Cardiac septum (tissue), 1 donor: ENCODE data around the gene JPH2. TPM values are rescaled to one million over a fixed set of nuclear protein-coding genes. Genes with fewer than 3 reads are reported as not detected.
A peak's percentile ranks its signal among the peaks of the same experiment; 100 is the strongest.

Experiments used
- DNase-seq: peaks from one replicate; pipeline ENCODE4 v3.0.0-alpha.2; 2020; ENCODE audit warnings: low spot score
- intact Hi-C: fragments of 100-400 bp; cut with DNase I; formaldehyde crosslinking; loops from one replicate; pipeline ENCODE4 v1.14.0; 2022
- total RNA-seq: library from RNA; stranded (reverse); fragmentation: NEBNext Ultra II Directional; extraction: Animal tissue kit (Norgen Biotek cat#: 25700); gene quantifications from one replicate; pipeline ENCODE4 v1.2.1, GENCODE V29; 2021
- donor health status: DM: no; HTN: no; CAD: no.

JPH2 gene
- total RNA-seq, 1 donor from 2014 or later = 182 TPM

- intact Hi-C loops = no loop called here
These were observed 14.4 kb downstream of the JPH2 start for GRCh38 chr20:44172572-44172950.

GRCh38 chr20:44171775-44172571 lies 15.0 kb downstream of the JPH2 start:
- intact Hi-C loops = no loop called here
- DNase-seq = no peak

More at GRCh38 chr20:44172572-44172950, 14.4 kb downstream of the JPH2 start:
- DNase-seq = no peak

GRCh38 chr20:44170816-44171410 lies 16.1 kb downstream of the JPH2 start:
- DNase-seq = no peak
- intact Hi-C loops = no loop called here

- intact Hi-C loops = no loop called here
These were observed 19.3 kb downstream of the JPH2 start for GRCh38 chr20:44167736-44168135.

GRCh38 chr20:44166477-44166876 lies 20.5 kb downstream of the JPH2 start:
- intact Hi-C loops = no loop called here
- no peak for DNase-seq

More at GRCh38 chr20:44167736-44168135, 19.3 kb downstream of the JPH2 start:
- DNase-seq = no peak

- no peak for DNase-seq
- intact Hi-C loops = no loop called here
These were observed 21.0 kb downstream of the JPH2 start for GRCh38 chr20:44166008-44166407.

GRCh38 chr20:44160133-44160532 lies 26.9 kb downstream of the JPH2 start:
- intact Hi-C loops = no loop called here
- DNase-seq = no peak

DNA sequence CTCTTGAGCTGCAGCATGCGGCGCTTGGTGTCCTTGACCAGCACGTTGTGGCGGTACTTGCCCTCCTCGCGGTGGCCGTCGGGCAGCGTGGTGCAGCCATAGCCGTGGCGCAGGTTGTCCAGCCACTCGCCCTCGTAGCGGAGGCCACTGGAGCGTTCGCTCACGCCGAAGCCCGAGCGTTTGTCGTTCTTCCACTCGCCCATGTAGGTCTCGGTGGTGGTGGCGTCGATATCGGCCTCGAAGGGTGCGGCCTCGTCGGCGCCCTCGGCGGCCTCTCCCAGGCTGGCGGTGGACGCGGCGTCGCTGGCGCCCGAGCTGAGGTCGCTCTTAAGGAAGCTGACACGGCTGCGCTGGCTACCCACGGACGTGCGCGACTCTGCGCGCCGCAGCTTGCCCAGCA lies 27.3 kb downstream of the JPH2 start:
- intact Hi-C loops = no loop called here

GRCh38 chr20:44159125-44159524 lies 27.9 kb downstream of the JPH2 start:
- no peak for DNase-seq
- intact Hi-C loops = no loop called here

More for the DNA sequence above, 27.3 kb downstream of the JPH2 start:
- DNase-seq = no peak

DNA sequence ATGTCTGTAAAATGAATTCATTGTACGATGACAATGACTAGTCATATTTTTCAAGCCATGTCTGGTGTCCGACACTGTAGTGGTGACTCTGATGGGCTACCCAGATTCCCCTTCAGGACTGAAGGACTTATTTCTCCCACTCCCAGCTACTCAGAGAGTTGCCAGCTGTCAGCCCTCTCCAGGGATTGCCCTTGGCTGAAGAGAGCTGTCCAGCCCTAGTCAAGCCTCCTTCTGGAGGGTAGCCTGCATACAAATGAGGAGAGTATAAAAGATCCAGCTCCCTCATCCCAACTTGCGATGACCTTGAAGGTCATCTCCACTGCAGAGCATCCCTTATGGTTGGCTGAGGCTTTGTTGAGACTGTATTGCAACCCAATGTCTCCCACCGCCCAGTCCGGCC lies 29.9 kb downstream of the JPH2 start:
- intact Hi-C loops = no loop called here
- DNase-seq = no peak

DNA sequence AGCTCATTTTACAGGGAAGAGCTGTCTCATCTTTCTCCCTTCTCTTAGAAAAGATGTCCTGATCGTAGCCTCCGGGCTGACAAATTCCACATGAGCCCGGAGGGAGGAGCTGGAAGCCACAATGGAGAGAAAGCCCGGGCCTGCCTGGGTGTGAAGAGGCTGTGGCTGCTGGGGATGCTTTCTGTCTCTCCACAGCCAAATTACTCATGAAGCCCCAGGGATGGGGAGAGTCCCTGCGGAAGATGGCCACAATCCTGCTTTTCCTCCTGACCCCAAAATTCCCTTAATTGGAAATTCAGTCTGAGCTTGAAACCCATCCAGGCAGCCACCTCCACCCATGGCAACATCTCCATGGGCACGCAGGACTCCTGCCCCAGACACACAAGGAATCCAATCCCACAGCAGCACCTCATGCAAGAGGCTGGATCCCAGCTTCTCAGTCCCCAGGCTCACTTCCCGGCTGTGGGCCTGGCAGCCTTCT lies 32.4 kb downstream of the JPH2 start:
- intact Hi-C loops = loop anchor here (5.0 kb wide), 1 partner anchor 33 kb away; the partner anchor contains the start of gene JPH2
- DNase-seq = no peak

- no peak for DNase-seq
These were observed 33.3 kb downstream of the JPH2 start for GRCh38 chr20:44153636-44154043.

DNA sequence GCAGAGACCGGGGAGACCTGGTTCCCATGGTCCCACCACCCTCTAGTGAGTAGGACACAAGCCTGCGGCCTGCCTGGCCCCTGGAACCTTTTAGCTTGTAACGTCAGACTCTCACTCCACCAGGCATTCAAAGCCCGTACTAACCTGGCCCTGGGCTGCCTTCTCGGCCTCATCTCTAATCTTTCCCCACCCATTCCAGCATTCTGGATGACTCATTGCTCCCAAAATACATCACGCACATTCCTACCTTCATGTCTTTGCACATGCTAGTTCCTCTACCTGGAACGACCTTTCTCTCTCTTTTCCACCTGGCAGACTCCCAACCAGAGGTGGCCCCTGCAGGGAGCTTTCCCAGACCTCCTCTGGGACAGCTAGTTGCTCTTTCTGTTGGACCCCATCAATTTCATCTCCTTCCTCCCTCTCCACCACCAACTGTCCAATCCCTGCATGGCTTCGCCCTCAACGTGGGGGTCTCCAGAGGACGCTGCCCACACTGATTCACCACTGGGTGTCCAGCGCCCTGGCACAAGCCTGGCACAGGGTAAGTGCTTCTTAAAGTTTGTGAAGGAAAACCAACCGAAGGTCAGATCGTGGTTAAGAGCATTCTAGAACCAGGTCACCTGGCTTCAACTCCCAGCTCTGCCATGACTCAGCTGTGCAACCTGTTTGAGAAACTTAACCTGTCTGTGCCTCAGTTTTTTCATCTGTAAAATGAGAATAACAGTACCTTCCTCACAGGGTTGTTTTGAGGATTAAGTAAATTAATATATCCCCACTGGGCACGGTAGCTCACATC lies 35.2 kb downstream of the JPH2 start:
- no peak for DNase-seq
- intact Hi-C loops = loop anchor here (1.0 to 5.0 kb wide), 2 partner anchors 15 to 35 kb away; partner anchors contain the start of gene JPH2

More at GRCh38 chr20:44153636-44154043, 33.3 kb downstream of the JPH2 start:
- intact Hi-C loops = loop anchor here (5.0 kb wide), 1 partner anchor 34 kb away; the partner anchor contains the start of gene JPH2

GRCh38 chr20:44146272-44146671 lies 40.7 kb downstream of the JPH2 start:
- intact Hi-C loops = no loop called here
- DNase-seq = no peak

DNA sequence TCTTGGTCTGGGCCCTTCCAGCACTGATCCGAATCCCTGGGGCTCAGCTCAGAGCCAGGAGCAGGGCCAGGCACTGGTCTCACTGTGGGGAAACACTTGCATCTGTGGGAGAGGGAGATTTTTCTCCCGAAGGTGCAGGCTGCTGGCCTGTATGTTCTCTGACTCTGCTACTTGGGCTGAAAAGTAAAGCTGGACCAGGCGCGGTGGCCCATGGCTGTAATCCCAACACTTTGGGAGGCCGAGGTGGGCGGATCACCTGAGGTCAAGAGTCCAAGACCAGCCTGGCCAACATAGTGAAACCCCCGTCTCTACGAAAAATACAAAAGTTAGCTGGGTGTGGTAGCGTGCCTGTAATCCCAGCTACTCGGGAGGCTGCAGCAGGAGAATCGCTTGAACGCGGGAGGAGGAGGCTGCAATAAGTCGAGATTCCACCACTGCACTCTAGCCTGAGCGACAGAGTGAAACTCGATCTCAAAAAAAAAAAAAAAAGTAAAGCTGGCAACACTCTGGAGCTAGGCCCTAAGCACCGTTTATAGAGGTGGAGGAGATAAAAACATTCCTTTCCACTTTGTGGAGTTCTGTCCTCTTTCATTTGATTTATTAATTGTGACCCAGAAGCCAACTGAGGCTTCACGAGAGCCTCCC lies 41.7 kb downstream of the JPH2 start:
- intact Hi-C loops = no loop called here
- peak; percentile 72 for DNase-seq

DNA sequence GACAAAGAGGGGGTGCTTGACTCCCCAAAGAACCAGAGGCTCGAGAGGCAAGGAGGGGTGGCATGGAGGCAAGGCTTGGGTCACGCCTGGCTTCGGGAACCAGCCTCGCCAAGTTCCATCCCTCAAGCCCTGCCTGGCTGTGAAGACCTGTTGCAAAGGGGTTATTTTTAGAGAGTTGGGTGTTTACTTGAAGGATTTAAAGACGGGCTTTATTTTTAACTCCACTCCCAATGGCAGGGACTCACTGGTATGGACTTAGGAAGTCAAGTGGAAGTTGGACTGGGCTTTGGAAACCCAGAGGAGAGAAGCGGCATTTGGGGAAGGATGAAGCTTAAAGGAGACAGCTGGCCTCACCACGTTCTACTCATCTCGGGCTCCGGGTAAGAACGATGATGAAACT lies 43.1 kb downstream of the JPH2 start:
- peak; percentile 77 for DNase-seq
- intact Hi-C loops = no loop called here

GRCh38 chr20:44142413-44142812 lies 44.6 kb downstream of the JPH2 start:
- DNase-seq = peak; percentile 50

DNA sequence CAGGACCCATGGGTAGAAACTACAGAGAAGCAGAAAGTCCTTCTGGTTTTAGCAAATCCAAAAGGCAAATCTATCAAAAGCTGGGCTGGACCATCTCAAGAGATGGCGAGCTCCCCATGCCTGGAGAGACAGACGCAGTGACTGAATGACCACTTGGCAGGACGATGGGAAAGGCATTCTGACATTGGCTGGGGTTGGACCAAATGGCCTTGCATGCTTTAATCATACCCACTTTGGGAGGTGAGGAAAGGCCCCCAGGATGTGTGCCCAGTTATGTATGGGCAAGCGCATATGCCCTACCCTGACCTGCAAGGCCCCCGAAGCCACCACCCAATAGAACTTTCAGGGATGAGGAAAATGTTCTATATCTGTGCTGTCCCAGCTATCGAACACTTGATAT lies 45.1 kb downstream of the JPH2 start:
- DNase-seq = peak; percentile 79

More at GRCh38 chr20:44142413-44142812, 44.6 kb downstream of the JPH2 start:
- intact Hi-C loops = no loop called here

DNA sequence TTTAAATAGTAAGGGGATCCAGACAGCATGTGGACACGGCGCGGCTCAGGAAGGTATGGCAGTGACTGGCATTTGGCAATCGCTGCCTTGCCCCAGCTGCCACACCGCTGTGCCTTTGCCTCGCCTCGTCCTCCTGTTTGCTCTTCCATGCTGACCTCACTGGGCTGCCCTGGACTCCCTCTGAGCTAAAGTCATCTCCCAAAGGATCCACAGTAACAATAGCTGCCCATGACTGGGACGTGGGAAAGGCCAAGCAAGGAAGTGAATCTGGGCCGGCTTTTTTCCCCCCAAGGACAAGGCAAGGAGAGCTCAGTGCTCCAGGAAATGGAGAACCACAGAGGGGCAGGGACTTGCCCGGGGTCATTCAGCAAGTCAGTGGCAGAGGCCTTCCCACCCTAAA lies 48.1 kb downstream of the JPH2 start:
- peak; percentile 76 for DNase-seq
- intact Hi-C loops = no loop called here

More for the DNA sequence above, 45.1 kb downstream of the JPH2 start:
- intact Hi-C loops = no loop called here
